Endodermal cell (in vitro differentiated cells): ENCODE data around the gene CAMKMT. TPM values are rescaled to one million over a fixed set of nuclear protein-coding genes. Genes with fewer than 3 reads are reported as not detected.
A peak's percentile ranks its signal among the peaks of the same experiment; 100 is the strongest.

Source experiments
- DNase-seq: peaks from one replicate; pipeline ENCODE4 v3.0.0-alpha.2; 2017
- H3K27ac ChIP-seq: 2 replicates; pipeline ENCODE4 v1.5.1; 2013; ENCODE audit warnings: mild to moderate bottlenecking, low read depth, low read length, moderate library complexity
- H3K27me3 ChIP-seq: 2 replicates; pipeline ENCODE4 v1.6.1; 2013; ENCODE audit warnings: mild to moderate bottlenecking, low read length, moderate library complexity; ENCODE audit not compliant: insufficient read depth, control insufficient read depth, poor library complexity, severe bottlenecking
- H3K36me3 ChIP-seq: 2 replicates; pipeline ENCODE4 v1.7.0; 2013; ENCODE audit warnings: mild to moderate bottlenecking, low read length, moderate library complexity; ENCODE audit not compliant: control insufficient read depth, insufficient read depth
- H3K4me1 ChIP-seq: one replicate; pipeline ENCODE4 v1.7.0; 2013; ENCODE audit warnings: low read length; ENCODE audit not compliant: control insufficient read depth, insufficient read depth
- H3K4me3 ChIP-seq: 2 replicates; pipeline ENCODE4 v1.5.1; 2013; ENCODE audit warnings: mild to moderate bottlenecking, low read length, moderate library complexity
- H3K9ac ChIP-seq: 2 replicates; pipeline ENCODE4 v1.6.1; 2013; ENCODE audit warnings: mild to moderate bottlenecking, low read length, moderate library complexity; ENCODE audit not compliant: poor library complexity, severe bottlenecking; ENCODE audit errors: extremely low read depth
- H3K9me3 ChIP-seq: 2 replicates; pipeline ENCODE4 v1.6.1; 2013; ENCODE audit warnings: mild to moderate bottlenecking, low read length, moderate library complexity; ENCODE audit not compliant: control insufficient read depth
- H3K27ac Mint-ChIP-seq: 2 replicates; pipeline ENCODE4 v1.8.0; 2020; ENCODE audit warnings: mixed read lengths
- H3K27me3 Mint-ChIP-seq: 2 replicates; pipeline ENCODE4 v1.8.0; 2021; ENCODE audit warnings: mild to moderate bottlenecking, mixed read lengths; ENCODE audit not compliant: insufficient read depth
- H3K36me3 Mint-ChIP-seq: 2 replicates; pipeline ENCODE4 v1.8.0; 2020; ENCODE audit warnings: low read depth, mixed read lengths
- H3K4me1 Mint-ChIP-seq: 2 replicates; pipeline ENCODE4 v1.8.0; 2020; ENCODE audit warnings: mixed read lengths
- H3K4me3 Mint-ChIP-seq: 2 replicates; pipeline ENCODE4 v1.8.0; 2020; ENCODE audit warnings: mild to moderate bottlenecking, moderate library complexity, mixed read lengths
- H3K9me3 Mint-ChIP-seq: 2 replicates; pipeline ENCODE4 v1.8.0; 2020; ENCODE audit warnings: mild to moderate bottlenecking, mixed read lengths
- CTCF ChIP-seq: fragments of 200-600 bp; sonication (generic); conservative IDR thresholded peaks from 2 replicates; pipeline ENCODE4 v1.5.0; 2021; ENCODE audit warnings: antibody characterized with exemption, mild to moderate bottlenecking
- WGBS, 2 experiments: methylation state at CpG; one replicate each; pipeline versions ENCODE4 v1.1.5 to v1.1.7; 2013; ENCODE audit warnings: missing lambda C conversion rate in 2 of 2, mixed read lengths in 1 of 2; ENCODE audit not compliant: insufficient coverage in 1 of 2, insufficient read length in 1 of 2; 5-methylcytosine and 5-hydroxymethylcytosine counted together
- total RNA-seq, 2 donors: library from RNA; stranded (reverse); fragmentation: NEBNext Ultra II Directional in 1 of 2; extraction: Animal tissue kit (Norgen Biotek cat#: 25700) in 1 of 2; gene quantifications; 2 replicates in 1 of 2; 3 replicates in 1 of 2; pipeline ENCODE4 v1.2.1, GENCODE V29; 2021

The CAMKMT gene
- total RNA-seq, 2 donors from 2014 or later = 31.4 to 57.5 TPM

GRCh38 chr2:44684559-44684958, 322.8 kb downstream of the CAMKMT start:
- Mint-ChIP-seq H3K4me1 (peaks cover 63% of the 10 kb centered on the region), H3K27ac (no peak overlapping the region), H3K27me3 (no peaks in the 10 kb centered on the region), H3K9me3 (no peaks in the 10 kb centered on the region), H3K4me3 (no peak overlapping the region), H3K36me3 (no peaks in the 10 kb centered on the region)
- Histone ChIP-seq H3K27me3 (no peaks in the 10 kb centered on the region), H3K9me3 (no peaks in the 10 kb centered on the region), H3K9ac (no peak overlapping the region), H3K36me3 (peaks cover 3% of the 10 kb centered on the region), H3K4me1 (peaks cover 24% of the 10 kb centered on the region), H3K27ac (no peak overlapping the region), H3K4me3 (peak overlapping the region; percentile 29)
- no peak for TF ChIP-seq CTCF
- no peak for DNase-seq

GRCh38 chr2:44686561-44686960, 324.8 kb downstream of the CAMKMT start:
- 94 to 96% methylated on average over 2 of the region's 2 CpGs for WGBS, 2 experiments
- Histone ChIP-seq H3K9ac (no peak overlapping the region), H3K27ac (no peak overlapping the region), H3K4me3 (no peak overlapping the region), H3K27me3 (no peaks in the 10 kb centered on the region), H3K36me3 (peaks cover 3% of the 10 kb centered on the region), H3K4me1 (peaks cover 17% of the 10 kb centered on the region), H3K9me3 (no peaks in the 10 kb centered on the region)
- no peak for DNase-seq
- Mint-ChIP-seq H3K4me1 (peaks cover 45% of the 10 kb centered on the region), H3K4me3 (no peak overlapping the region), H3K9me3 (no peaks in the 10 kb centered on the region), H3K36me3 (no peaks in the 10 kb centered on the region), H3K27me3 (no peaks in the 10 kb centered on the region), H3K27ac (no peak overlapping the region)
- no peak for TF ChIP-seq CTCF

GRCh38 chr2:44687686-44688455, 326.1 kb downstream of the CAMKMT start:
- Mint-ChIP-seq H3K27ac (no peak overlapping the region), H3K36me3 (no peaks in the 10 kb centered on the region), H3K4me3 (no peak overlapping the region), H3K4me1 (peaks cover 32% of the 10 kb centered on the region), H3K9me3 (no peaks in the 10 kb centered on the region), H3K27me3 (no peaks in the 10 kb centered on the region)
- TF ChIP-seq CTCF = no peak
- Histone ChIP-seq H3K4me1 (peaks cover 5% of the 10 kb centered on the region), H3K9ac (no peak overlapping the region), H3K36me3 (peaks cover 3% of the 10 kb centered on the region), H3K4me3 (no peak overlapping the region), H3K27ac (no peak overlapping the region), H3K9me3 (no peaks in the 10 kb centered on the region), H3K27me3 (no peaks in the 10 kb centered on the region)
- DNase-seq = no peak
- 92% methylated on average over 5 of the region's 5 CpGs; no CpG with 5 or more reads in 1 of the 2 experiments for WGBS, 2 experiments
